Measurements from ENCODE around the gene TPRN.
A peak's percentile ranks its signal among the peaks of the same experiment; 100 is the strongest.

The TPRN gene

DNA sequence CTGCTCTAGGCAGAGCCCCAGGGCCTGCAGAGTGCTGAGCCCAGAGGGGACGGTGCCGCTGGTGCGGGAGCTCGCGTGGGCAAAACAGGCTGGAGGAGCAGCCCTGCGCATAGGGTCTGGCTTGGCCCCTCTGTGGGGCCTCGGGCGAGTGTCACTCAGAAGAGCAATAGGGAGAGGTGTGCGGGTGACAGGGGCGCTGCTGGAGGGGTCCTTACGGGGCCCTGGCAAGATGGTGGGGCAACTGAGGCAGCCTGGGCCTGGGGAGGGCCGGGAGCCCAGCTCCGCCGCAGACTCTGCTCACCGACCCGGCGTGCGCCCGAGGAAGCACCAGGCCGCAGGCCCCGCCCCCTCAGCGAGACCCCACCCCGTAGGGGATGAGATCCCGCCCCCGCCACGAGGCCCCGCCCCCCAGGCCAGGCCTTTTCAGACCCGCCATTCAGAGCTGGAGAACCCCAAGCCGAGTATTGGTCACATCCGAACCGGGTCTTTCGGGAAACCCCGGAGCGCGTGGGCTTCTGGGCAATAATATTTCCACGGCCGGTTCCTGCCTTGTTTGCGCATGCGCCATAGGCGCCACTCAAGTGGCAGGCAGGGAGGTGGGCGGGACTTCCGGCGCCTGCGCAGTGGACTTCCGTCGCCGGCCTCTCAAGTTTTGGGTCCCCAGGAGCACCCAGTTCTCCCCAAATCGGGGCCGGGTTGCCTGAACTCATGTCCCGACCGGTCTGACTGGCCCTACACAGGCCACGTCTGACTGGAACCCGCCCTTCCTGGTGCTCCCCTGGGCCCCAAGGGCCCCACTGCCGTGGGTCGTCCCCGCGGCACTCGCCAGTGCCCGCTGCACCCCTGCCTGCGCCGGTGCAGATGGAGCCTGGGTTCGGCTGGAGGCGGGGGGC lies 22.8 kb upstream of the TPRN start:
- peak; percentile 99 for DNase-seq

DNA sequence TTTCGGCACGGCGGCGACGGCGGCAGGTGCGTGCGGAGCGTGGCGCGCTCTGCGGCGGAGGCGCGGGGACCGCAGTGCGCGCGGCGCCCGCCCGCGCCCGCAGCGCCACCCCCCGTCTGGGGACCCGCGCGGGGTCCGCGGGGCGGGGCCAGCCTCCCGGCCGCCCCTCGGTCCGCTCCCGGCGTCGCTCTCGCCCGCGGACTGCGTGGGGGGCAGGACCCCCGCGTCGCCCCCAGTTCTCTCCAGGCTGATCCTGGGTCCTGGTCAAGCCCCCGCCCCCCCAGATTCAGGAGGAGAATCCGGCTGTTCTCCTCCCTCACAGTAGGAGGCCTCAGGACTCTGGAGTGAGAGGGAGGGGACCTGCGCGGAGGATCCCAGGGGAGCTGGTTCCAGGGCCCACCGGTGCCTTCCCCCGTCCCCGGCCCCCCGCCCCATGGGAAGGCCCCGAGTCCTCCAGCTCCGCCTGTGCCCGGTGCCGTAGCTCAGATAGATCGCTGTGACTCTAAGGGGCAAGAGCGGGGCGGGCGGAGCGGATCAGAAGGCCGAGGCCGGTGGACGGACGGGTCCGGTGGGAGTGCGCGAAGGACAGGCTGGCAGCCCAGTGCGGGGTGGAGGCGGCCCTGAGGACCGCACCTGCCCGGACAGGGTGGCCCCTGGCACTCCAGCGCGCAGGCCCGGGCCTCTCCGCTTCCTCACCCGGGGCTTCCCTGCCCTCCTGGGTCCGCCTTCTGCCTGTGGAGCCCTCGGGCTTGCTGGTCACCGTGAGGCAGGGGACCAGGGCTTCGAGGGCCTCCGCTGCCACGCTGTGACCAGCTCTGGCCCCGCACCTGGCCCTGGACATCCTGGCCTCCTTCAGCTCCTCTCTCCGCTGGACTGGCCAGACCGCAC lies 21.9 kb upstream of the TPRN start, which contains the start of gene RNF208:
RNF208 (minus strand) TSS at position 51 of the 888 bp plus-strand sequence. CDS start 1,028 bp downstream, outside the sequence.
- DNase-seq = no peak

DNA sequence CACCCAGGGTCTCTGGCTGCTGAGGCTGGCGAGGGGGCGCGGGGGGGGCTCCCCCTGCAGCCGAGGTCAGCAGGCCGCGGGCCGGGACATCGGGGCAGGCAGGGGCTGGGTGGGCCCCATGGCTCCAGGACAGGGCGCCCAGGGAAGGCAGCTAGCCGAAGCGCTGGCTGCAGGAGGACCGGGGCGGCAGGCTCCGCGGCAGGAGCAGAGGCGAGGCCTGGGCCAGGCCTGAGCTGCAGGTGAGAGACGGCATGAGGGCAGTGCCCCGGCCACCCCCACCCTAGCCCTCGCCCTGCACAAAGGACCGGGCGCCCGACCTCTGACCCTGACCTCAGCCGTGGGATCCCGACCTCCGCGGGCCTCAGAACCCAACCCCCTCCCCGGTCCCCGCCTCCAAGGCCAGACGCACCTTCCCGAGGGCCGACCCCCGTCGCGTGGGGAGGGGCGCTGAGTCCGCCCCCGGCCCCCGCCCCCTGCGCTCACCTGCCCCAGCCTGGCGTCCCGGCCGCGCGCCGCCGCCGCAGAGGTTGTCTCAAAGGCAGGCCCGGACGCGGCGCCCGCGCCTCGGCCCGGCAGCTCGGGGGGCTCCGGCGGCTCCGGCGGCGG lies 21.1 kb upstream of the TPRN start:
- DNase-seq = no peak

DNA sequence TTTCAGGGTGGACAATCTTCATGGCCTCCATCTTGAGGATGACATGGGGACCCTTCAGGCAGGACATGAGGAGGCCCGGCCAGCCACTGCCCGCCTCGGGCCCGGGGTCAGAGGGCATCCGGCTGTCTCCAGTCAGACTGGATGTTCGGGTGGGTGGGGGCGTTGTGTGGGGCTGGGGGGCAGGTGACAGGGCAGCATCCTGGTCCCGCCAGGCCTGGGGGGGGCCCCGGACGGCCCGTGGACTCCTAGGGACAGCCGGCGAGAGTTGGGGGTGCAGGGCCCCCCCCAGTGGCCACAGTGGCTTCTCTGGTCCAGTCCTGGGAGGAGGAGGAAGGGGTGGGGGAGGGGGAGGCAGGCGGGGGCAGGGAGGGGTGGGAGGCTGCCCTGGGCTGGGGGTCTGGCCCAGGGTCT lies 20.6 kb upstream of the TPRN start:
- no peak for DNase-seq

DNA sequence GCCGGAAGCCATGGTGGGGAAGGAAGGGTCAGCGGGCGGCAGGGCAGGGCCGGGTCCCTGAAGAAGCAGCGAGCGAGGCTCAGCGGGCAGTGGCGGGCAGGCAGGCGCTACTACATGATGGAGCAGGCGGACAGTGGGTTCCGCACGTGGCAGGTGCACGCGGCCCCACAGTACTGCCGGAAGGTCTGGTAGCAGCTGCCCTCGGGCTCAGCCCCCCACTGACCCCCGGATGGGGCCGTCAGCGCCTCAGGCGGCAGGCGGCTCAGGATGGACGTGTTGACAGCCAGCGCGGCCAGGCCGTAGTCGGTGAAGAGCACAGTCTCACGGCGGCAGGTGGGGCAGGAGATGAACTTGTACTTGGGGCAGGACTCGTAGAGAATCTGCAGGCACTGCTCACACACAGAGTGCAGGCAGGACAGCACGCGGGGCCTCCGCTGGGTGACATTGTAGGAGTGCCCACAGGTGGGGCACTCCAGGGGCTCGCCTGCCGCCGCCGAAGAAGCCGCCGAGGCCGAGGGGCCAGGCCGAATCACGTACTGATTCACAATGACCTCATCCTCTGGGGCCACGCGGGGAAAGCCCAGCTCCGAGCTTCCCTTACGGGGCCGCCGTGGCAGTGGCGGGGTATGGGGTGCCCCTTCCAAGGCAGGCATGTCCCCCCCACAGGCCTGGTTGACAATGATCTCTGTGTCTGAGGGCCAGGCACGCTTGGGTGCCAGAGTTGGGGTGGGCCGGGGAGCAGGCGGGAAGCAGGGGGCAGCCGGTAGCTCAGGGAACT lies 20.0 kb upstream of the TPRN start:
- no peak for DNase-seq

DNA sequence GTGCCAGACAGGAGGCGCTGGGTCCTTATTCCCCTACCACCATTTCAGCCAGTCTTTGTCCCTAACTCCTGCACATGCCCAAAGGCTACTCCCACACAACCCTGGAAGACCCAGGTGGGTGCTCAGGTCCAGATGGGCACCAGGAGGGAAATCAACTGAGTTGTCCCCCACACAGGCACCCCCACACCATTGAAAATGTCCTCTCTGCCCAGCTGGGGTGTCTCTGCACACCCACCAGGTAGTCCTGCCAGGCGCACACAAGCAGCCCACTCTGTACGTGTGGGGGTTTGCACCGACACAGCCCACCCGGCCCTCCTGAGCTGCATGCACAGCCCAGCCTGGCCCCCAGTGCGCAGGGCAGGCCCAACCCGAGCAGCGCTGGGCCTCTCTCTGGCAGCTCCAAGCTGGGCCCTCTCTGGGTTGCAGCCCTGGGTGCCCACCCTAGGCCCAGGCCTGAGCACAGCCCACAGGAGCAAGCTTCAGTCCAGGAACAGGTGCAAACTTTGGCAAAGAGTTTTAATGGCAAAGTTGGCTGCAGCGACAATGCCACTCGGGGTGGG lies 19.3 kb upstream of the TPRN start:
- no peak for DNase-seq

DNA sequence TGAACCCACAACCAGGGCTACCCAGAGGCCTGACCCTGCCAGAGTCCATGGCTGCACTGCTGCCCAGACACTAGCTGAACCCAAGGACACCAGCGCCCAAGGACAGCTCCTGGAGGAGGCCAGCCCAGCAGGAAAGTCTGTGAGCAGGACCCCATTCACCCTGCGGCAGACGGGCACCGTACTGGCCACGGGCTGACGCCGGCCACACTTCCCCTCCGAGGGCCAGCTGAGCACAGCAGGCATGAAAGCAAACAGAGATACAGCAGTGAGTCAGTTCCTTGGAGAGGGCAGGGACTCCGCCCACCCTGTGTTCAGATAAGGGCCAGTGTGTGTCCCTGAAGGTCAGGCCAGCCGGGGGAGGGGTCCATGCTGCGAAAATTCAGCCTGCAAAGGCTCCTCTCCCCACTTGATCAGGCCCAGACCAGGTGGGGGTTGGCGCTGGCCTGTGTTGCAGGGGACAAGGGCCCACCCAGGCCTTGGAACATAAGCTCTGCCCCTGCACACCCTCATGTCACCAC lies 18.3 kb upstream of the TPRN start:
- DNase-seq = no peak

DNA sequence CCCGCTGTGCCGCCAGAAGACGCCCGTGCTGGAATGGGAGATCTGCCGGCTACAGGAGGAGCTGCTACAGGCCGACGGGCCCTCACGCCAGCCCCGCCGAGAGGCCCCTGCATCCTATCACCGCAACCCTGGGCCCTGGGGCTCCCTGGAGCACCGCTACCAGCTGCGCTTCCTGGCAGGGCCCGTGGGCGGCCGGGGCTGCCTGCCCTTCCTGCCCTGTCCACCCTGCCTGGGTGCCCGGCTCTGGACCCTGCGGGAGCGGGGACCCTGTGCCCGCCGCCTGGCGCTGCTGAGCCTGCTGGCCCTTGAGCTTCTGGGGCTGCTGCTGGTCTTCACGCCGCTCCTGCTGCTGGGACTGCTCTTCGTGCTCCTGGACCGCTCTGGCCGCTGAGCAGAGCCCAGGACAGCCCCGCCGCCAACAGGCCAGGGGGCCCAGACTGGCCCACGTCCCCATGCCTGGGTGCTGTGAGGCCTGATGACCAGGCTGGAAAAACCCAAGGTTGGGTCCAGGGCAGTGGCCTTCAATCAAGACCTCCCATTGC lies 17.7 kb upstream of the TPRN start:
- no peak for DNase-seq

DNA sequence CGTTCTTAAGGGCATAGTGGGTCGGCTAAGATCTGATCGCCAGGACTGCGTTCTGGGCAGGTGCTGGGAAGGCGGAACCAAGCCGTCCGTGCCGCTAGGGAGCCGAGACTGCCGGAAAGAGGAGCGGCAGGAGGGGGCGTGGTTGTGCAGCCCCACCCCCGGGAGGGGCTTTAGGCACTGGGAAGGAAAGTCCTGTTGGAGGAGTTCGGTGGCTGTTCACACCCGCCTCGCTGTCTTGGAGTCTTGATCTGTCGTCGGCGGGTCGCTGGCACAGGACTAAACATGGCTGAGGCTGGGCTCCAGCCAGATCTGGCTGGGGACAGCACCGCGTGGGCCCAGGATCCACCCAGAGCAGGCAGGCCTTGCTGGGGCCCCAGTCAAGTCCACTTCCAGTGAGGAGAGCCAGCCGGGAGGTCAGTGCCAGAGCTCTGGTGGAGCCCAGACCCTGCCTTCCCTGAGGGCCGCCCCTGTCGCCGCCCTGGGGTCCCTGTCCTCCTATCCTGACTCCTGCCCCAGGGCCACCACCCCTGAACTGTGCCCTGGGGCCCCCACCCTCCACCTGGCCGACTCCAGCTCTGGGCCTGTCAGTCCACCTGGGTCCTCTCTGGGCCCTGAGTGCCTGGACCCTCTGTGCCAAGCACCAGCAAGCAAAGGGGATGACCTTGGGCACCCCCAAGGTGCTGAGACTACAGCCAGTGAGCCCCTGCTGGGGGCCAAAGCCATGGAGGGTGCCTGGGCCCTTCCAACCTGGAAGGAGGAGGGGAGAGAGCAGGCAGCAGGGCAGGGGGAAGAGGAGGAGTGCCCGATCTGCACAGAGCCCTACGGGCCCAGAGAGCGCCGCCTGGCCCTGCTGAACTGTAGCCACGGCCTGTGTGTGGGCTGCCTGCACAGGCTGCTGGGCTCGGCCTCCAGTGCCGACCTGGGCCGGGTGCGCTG lies 17.0 kb upstream of the TPRN start:
- DNase-seq = no peak

DNA sequence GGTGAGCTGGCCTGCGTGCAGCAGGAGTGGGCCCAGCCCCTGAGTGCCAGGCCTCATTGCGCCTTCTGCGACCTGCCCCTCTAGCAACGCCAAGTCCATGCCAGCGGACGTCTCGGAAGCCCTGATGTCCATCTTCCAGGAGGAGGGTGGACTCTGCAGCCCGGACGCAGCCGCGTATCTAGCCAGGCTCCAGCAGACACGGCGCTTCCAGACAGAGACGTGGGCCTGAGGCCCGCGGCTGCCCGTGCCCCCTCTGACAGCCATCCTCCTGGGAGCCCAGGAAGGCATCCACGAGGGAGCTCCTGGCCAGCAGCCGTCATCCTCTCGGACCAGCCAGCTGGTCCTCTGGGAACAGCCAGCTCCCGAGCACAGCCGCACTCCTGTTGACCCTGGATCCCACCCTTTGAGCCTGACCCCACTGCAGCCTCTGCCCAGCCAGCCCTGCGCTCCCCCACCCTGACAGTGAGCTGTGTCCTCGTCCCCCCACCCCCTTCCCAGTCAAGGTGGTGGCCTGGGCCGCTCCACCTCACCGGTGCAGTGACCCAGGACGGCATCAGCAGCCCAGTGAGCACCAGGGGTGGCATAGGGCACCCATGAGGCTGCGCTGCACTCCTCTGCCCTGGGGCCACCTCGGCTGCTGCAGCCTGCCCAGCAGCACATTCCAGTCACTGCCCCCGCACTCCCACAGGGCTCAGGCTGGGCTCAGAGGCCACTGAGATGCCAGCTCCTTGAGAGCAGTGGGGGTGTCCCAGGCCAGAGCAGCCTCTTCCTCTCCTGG lies 15.8 kb upstream of the TPRN start:
- no peak for DNase-seq

DNA sequence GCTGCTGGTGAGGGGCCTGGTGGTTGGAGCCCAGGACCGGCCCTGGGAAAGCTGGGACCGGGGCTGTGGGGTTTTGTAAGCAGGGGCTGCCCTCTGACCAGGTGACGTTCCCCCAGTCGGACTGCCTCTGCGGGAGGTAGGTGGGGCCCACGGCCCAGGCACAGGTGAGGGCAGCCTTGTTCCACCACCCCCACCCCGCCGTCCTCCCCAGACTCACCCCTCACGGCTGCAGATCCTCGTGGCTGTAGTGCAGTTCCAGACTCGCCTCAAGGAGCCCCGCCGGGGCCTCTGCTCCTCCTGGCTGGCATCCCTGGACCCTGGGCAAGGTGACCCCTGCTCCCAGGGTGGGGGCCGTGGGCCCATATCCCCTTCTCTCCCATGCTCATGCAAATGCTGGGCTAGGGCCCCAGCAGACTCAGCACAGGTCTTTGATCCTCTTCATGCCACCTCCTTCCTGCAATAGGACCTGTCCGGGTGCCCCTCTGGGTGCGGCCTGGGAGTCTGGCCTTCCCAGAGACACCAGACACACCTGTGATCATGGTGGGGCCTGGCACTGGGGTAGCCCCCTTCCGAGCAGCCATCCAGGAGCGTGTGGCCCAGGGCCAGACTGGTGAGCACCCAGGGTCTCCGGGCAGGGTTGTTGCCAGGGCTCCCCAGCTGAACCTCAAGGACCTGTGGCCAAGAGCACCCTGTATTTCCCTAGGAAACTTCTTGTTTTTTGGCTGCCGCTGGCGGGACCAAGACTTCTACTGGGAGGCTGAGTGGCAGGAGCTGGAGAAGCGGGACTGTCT lies 14.8 kb upstream of the TPRN start:
- DNase-seq = no peak

DNA sequence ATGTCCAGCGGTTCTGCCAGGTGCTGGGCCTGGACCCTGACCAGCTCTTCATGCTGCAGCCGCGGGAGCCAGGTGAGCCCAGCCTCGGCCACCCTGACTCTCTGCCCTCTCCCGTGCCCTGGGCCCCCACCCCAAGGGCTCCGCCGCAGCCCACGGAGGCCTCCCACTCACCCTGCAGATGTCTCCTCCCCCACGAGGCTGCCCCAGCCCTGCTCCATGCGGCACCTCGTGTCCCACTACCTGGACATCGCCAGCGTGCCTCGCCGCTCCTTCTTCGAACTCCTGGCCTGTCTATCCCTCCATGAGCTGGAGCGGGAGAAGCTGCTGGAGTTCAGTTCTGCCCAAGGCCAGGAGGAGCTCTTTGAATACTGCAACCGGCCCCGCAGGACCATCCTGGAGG lies 14.1 kb upstream of the TPRN start:
- DNase-seq = no peak

DNA sequence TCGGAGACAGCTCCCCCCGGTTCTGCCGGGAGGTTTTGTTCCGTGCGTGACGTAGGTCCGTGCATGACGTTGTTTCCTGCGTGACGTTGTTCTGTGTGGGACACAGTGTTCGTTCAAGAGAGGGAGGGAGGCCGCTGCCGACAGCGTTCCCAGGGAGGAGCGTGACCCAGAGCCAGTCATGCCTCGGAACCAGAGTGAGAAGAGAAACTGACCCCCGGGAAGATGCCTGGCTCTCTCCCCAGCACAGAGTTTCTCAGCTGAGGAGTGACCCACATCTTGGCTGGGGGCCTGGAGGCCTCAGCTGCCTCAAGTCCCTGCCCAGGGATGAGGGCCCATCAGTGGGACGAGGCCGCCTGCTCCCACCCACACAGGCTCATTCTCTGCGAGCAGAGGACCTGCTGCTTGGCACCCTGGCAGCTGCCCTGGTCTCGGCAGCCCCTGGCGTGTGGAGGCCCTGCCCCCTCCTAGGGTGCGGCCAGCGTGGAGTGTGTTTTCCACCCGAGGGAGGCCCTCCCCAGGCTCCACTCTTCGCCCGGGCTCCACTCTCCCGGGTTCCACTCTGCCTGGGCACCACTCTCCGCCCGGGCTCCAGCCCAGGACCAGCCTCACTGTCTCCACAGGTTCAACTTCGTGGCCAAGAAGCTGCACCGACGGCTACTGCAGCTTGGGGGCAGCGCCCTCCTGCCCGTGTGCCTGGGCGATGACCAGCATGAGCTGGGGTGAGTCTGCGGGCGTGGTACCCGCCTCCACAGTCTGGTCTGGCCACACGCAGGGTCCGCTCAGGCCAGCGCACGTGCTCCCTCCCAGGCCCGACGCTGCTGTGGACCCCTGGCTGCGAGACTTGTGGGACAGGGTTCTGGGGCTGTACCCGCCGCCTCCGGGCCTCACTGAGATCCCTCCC lies 12.9 kb upstream of the TPRN start:
- DNase-seq = no peak

DNA sequence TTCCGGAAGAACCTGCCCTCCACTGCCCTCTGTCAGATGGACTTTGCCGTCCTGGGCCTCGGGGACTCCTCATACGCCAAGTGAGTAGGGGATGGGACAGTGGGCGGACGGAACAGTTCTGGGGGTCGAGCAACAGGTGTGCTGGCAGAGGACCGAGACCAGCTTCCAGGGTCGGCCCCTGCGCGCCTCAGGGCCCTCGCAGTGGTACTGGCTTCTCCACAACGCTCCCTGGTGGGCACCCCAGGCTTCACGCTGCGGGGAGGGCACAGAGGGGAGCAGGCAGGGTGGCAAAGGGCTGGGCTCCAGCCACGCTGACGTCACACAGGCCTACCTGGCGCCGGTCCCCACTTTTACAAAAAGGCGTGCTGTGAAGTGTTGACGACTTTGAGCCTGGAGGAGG lies 12.0 kb upstream of the TPRN start:
- no peak for DNase-seq

DNA sequence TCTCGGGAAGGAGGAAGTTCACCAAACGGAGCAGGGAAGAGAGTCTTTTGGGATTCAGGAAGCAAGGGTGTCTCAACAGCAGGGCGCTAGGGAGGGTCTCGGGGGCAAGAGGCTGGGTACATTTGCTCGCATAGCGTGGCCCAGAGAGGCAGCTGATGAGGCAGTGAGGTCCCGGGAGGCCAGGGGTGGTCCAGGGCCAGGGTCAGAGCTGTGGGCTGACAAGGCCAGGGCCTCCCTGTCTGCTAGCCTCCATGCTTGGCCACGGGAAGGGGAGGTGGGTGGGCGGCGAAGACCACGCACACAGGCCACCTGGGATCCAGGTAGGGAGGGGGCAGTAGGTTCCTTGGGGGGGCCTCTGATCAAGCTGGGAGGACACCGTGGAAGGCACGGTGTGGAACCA lies 11.0 kb upstream of the TPRN start:
- DNase-seq = no peak

DNA sequence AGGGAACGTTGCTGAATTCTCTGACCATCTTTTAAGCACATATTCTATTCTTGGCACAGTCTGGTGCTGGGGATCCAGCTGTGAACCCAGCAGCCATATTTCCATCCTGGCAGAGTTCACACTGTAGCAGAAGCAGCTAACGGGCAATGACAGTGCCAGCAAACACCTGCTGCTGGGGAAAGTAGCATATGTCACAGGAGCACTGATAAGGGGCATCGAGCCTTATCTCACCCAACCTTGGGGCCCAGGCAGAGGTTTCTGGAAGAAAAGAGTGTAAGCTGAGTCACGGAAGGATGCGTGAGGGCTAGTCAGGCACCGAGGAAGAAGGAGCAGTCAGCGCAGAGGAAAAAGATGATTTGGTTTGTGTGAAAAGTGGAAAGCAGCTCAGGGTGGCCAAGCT lies 6.1 kb upstream of the TPRN start:
- no peak for DNase-seq
